Measurements from ENCODE around the gene RGS13.

DNA sequence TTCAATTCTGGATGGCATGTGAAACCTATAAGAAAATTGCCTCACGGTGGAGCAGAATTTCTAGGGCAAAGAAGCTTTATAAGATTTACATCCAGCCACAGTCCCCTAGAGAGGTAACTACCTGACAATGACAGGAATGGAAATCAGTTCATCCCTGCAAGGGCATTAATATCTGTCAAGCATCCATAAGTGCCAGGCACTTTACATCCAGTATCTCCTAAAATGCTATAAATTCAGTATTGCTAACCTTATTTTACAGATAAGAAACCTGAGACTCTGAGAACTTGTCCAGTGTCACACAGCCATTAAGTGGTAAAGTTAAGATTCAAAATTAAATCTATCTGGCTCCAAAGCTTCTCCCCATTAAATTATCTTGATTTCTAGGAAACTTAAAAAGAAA lies 22.3 kb downstream of the RGS13 start:
- TF ChIP-seq POLR2A (IDR thresholded peaks at IDR 0.05) (no peak), CTCF (IDR thresholded peaks at IDR 0.05) (no peak)

All from adrenal gland (tissue), 5 donors.